GM23338 (cell line): Measurements from ENCODE around the gene PTGIS. TPM values are rescaled to one million over a fixed set of nuclear protein-coding genes. Genes with fewer than 3 reads are reported as not detected.

Experiments used
- ATAC-seq: fragments of 200-7000 bp; cut with Tn5 transposase; 3 replicates; pipeline ENCODE4 v1.9.1; 2020
- DNase-seq: peaks from one replicate; pipeline ENCODE4 v3.0.0-alpha.2; 2015; ENCODE audit warnings: low spot score
- H2AFZ ChIP-seq: fragments of 200-600 bp; sonication (generic); 2 replicates; pipeline ENCODE4 v1.8.0; 2016; ENCODE audit warnings: antibody characterized with exemption, mild to moderate bottlenecking, moderate library complexity
- H3F3A ChIP-seq: fragments of 200-600 bp; sonication (generic); replicated peaks from 2 replicates; pipeline ENCODE4 v1.8.0; 2017; ENCODE audit warnings: antibody characterized with exemption, mixed run types, low read depth
- H3K27ac ChIP-seq: fragments of 200-600 bp; sonication (generic); 2 replicates; pipeline ENCODE4 v1.6.1; 2016; ENCODE audit warnings: low read depth
- H3K27me3 ChIP-seq: fragments of 200-600 bp; sonication (generic); 2 replicates; pipeline ENCODE4 v1.8.0; 2016; ENCODE audit warnings: mild to moderate bottlenecking, mixed run types, moderate library complexity; ENCODE audit not compliant: insufficient read depth
- H3K36me3 ChIP-seq: fragments of 200-600 bp; sonication (generic); 2 replicates; pipeline ENCODE4 v1.8.0; 2016; ENCODE audit warnings: mild to moderate bottlenecking; ENCODE audit not compliant: insufficient read depth
- H3K4me1 ChIP-seq: fragments of 200-600 bp; sonication (generic); 2 replicates; pipeline ENCODE4 v1.8.0; 2016; ENCODE audit warnings: mild to moderate bottlenecking, moderate library complexity; ENCODE audit not compliant: insufficient read depth
- H3K4me2 ChIP-seq: fragments of 200-600 bp; sonication (generic); 2 replicates; pipeline ENCODE4 v1.7.1; 2017; ENCODE audit warnings: mixed run types
- H3K4me3 ChIP-seq: fragments of 200-600 bp; sonication (generic); 2 replicates; pipeline ENCODE4 v1.6.1; 2016; ENCODE audit warnings: mixed run types
- H3K79me2 ChIP-seq: fragments of 200-600 bp; sonication (generic); replicated peaks from 2 replicates; pipeline ENCODE4 v1.8.0; 2017; ENCODE audit warnings: mild to moderate bottlenecking; ENCODE audit not compliant: insufficient read depth
- H3K9me2 ChIP-seq: fragments of 200-600 bp; sonication (generic); 2 replicates; pipeline ENCODE4 v1.8.0; 2017; ENCODE audit not compliant: insufficient read depth
- H4K20me1 ChIP-seq: fragments of 200-600 bp; sonication (generic); replicated peaks from 2 replicates; pipeline ENCODE4 v1.8.0; 2017; ENCODE audit warnings: mild to moderate bottlenecking; ENCODE audit not compliant: insufficient read depth
- H3K27ac Mint-ChIP-seq: 2 replicates; pipeline ENCODE4 v1.8.0; 2020; ENCODE audit warnings: inconsistent platforms, mild to moderate bottlenecking, moderate library complexity, mixed read lengths
- H3K27me3 Mint-ChIP-seq: 3 replicates; pipeline ENCODE4 v1.8.0; 2022; ENCODE audit warnings: low read depth, mild to moderate bottlenecking, moderate library complexity, mixed read lengths, inconsistent platforms; ENCODE audit not compliant: insufficient read depth, poor library complexity
- H3K36me3 Mint-ChIP-seq: 3 replicates; pipeline ENCODE4 v1.8.0; 2021; ENCODE audit warnings: low read depth, mild to moderate bottlenecking, inconsistent platforms, moderate library complexity, mixed read lengths
- H3K4me1 Mint-ChIP-seq: 3 replicates; pipeline ENCODE4 v1.8.0; 2020; ENCODE audit warnings: mild to moderate bottlenecking, inconsistent platforms, mixed read lengths
- H3K4me3 Mint-ChIP-seq: 3 replicates; pipeline ENCODE4 v1.8.0; 2021; ENCODE audit warnings: moderate library complexity, mild to moderate bottlenecking, inconsistent platforms, mixed read lengths
- H3K9me3 Mint-ChIP-seq: 3 replicates; pipeline ENCODE4 v1.8.0; 2020; ENCODE audit warnings: moderate library complexity, mild to moderate bottlenecking, inconsistent platforms, mixed read lengths
- CREB1 ChIP-seq: fragments of 250-450 bp; sonication (Bioruptor Pico); IDR thresholded peaks from 2 replicates; pipeline ENCODE4 v1.5.0; 2020; ENCODE audit warnings: low read depth, mild to moderate bottlenecking, moderate library complexity
- EZH2 ChIP-seq: fragments of 200-600 bp; sonication (generic); IDR thresholded peaks from one replicate; pipeline ENCODE4 v1.8.0; 2017; ENCODE audit warnings: antibody characterized with exemption, mild to moderate bottlenecking, low read depth; ENCODE audit not compliant: unreplicated experiment
- EZH2phosphoT487 ChIP-seq: fragments of 200-600 bp; sonication (generic); IDR thresholded peaks from one replicate; pipeline ENCODE4 v1.8.1; 2018; ENCODE audit warnings: antibody characterized with exemption; ENCODE audit not compliant: unreplicated experiment
- JUNB ChIP-seq: IDR thresholded peaks from one replicate; pipeline ENCODE4 v1.6.1; 2016; ENCODE audit warnings: antibody characterized with exemption; ENCODE audit not compliant: unreplicated experiment
- NANOG ChIP-seq: IDR thresholded peaks from 2 replicates; pipeline ENCODE4 v1.6.1; 2016; ENCODE audit warnings: antibody characterized with exemption, borderline replicate concordance
- POLR2AphosphoS5 ChIP-seq: IDR thresholded peaks from 2 replicates; pipeline ENCODE4 v1.6.1; 2016; ENCODE audit warnings: antibody characterized with exemption, low read depth
- STAT1 ChIP-seq: IDR thresholded peaks from one replicate; pipeline ENCODE4 v1.6.1; 2016; ENCODE audit warnings: antibody characterized with exemption; ENCODE audit not compliant: unreplicated experiment
- ZNF114 ChIP-seq: fragments of 250-450 bp; sonication (Bioruptor Pico); IDR thresholded peaks from 2 replicates; pipeline ENCODE4 v1.5.0; 2020; ENCODE audit warnings: mild to moderate bottlenecking, moderate library complexity
- ZNF331 ChIP-seq: fragments of 250-450 bp; sonication (Bioruptor Pico); IDR thresholded peaks from 2 replicates; pipeline ENCODE4 v1.5.0; 2020; ENCODE audit warnings: low read depth, mild to moderate bottlenecking, moderate library complexity
- polyA plus RNA-seq: library from polyadenylated mRNA; unstranded; fragments of >200 nt; fragmentation: Nextera tagmentation; extraction: Ambion mirVana; gene quantifications from 2 replicates; pipeline ENCODE4 v1.2.1, GENCODE V29; 2016
- total RNA-seq: library from RNA; depleted of rRNA; stranded (reverse); fragments of >200 nt; shearing (Covaris generic); gene quantifications from 2 replicates; pipeline ENCODE4 v1.2.3, GENCODE V29; 2014
- TF ChIP-seq, protein P1 (sequence below), 2 experiments: fragments of 200-600 bp in 1 of 2; sonication (generic) in 1 of 2; conservative IDR thresholded peaks; 2 replicates each; pipeline versions ENCODE4 v1.5.1 to v1.6.1; 2016 to 2017; ENCODE audit warnings: antibody characterized with exemption in 2 of 2, low read depth in 2 of 2, mild to moderate bottlenecking in 2 of 2, moderate library complexity in 1 of 2
- TF ChIP-seq, protein P2 (sequence below): IDR thresholded peaks from one replicate; pipeline ENCODE4 v1.6.1; 2018; ENCODE audit warnings: antibody characterized with exemption; ENCODE audit not compliant: unreplicated experiment
- TF ChIP-seq, protein P3 (sequence below): IDR thresholded peaks from 2 replicates; pipeline ENCODE4 v1.6.1; 2016; ENCODE audit warnings: antibody characterized with exemption
- TF ChIP-seq, protein P4 (sequence below): fragments of 250-450 bp; sonication (Bioruptor Pico); IDR thresholded peaks from 2 replicates; pipeline ENCODE4 v1.5.0; 2020; ENCODE audit warnings: mild to moderate bottlenecking, moderate library complexity

PTGIS gene
- total and polyA plus RNA-seq, 2 experiments from 2014 or later, result 6.6 to 28.7 TPM

DNA sequence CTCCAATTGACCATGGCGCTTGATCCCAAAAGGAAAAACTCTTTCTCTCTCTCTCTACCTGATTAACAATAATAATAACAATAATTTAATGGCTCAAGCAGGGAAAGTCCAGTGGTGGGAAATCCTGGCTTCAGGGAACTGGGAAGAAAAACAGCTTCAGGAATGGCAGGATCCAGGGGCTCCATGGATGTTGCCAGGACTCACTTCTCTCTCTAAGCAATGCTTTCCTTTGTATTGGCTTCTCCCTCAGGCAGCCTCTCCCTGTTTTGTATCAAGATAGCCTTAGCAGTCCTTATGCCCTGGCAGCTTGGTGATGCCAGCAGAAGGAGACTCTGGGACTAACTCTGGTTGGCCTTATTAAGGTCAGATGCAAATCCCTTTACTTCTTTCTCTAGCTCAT, 13.5 kb upstream of the PTGIS start:
- ATAC-seq, result no peak
- no peak overlapping the region for H3K27ac Mint-ChIP-seq
- no peak overlapping the region for H3K4me2 ChIP-seq

More for the DNA sequence above, 13.5 kb upstream of the PTGIS start:
- Histone ChIP-seq H3K36me3 (no peaks in the 10 kb centered on the region), H3K79me2 (no peaks in the 10 kb centered on the region), H3K4me1 (peaks cover 9% of the 10 kb centered on the region), H3K27me3 (no peaks in the 10 kb centered on the region), H3K27ac (no peak overlapping the region), H3K4me3 (no peak overlapping the region), H3F3A (no peaks in the 10 kb centered on the region; the same call in 1 of the 2 replicates), H2AFZ (no peak overlapping the region), H3K9me2 (no peaks in the 10 kb centered on the region), H4K20me1 (no peaks in the 10 kb centered on the region)
- peaks cover 4% of the 10 kb centered on the region for H3K27me3 Mint-ChIP-seq
- H3K36me3 Mint-ChIP-seq, result no peaks in the 10 kb centered on the region
- H3K4me1 Mint-ChIP-seq, result peaks cover 11% of the 10 kb centered on the region; the same call in 2 of the 3 replicates
- no peak for DNase-seq
- TF ChIP-seq POLR2AphosphoS5 (no peak), ZNF331 (no peak), NANOG (no peak), STAT1 (no peak), JUNB (no peak), EZH2phosphoT487 (no peak), CREB1 (no peak), ZNF114 (CRISPR knock-in tag) (no peak), EZH2 (no peak)
- TF ChIP-seq, protein P1, sequence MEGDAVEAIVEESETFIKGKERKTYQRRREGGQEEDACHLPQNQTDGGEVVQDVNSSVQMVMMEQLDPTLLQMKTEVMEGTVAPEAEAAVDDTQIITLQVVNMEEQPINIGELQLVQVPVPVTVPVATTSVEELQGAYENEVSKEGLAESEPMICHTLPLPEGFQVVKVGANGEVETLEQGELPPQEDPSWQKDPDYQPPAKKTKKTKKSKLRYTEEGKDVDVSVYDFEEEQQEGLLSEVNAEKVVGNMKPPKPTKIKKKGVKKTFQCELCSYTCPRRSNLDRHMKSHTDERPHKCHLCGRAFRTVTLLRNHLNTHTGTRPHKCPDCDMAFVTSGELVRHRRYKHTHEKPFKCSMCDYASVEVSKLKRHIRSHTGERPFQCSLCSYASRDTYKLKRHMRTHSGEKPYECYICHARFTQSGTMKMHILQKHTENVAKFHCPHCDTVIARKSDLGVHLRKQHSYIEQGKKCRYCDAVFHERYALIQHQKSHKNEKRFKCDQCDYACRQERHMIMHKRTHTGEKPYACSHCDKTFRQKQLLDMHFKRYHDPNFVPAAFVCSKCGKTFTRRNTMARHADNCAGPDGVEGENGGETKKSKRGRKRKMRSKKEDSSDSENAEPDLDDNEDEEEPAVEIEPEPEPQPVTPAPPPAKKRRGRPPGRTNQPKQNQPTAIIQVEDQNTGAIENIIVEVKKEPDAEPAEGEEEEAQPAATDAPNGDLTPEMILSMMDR (conservative IDR thresholded peaks at IDR 0.05; ENCODE audit: low read depth in 2 of 2), result no peak
- TF ChIP-seq, protein P2, sequence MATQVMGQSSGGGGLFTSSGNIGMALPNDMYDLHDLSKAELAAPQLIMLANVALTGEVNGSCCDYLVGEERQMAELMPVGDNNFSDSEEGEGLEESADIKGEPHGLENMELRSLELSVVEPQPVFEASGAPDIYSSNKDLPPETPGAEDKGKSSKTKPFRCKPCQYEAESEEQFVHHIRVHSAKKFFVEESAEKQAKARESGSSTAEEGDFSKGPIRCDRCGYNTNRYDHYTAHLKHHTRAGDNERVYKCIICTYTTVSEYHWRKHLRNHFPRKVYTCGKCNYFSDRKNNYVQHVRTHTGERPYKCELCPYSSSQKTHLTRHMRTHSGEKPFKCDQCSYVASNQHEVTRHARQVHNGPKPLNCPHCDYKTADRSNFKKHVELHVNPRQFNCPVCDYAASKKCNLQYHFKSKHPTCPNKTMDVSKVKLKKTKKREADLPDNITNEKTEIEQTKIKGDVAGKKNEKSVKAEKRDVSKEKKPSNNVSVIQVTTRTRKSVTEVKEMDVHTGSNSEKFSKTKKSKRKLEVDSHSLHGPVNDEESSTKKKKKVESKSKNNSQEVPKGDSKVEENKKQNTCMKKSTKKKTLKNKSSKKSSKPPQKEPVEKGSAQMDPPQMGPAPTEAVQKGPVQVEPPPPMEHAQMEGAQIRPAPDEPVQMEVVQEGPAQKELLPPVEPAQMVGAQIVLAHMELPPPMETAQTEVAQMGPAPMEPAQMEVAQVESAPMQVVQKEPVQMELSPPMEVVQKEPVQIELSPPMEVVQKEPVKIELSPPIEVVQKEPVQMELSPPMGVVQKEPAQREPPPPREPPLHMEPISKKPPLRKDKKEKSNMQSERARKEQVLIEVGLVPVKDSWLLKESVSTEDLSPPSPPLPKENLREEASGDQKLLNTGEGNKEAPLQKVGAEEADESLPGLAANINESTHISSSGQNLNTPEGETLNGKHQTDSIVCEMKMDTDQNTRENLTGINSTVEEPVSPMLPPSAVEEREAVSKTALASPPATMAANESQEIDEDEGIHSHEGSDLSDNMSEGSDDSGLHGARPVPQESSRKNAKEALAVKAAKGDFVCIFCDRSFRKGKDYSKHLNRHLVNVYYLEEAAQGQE, result no peak
- TF ChIP-seq, protein P3, sequence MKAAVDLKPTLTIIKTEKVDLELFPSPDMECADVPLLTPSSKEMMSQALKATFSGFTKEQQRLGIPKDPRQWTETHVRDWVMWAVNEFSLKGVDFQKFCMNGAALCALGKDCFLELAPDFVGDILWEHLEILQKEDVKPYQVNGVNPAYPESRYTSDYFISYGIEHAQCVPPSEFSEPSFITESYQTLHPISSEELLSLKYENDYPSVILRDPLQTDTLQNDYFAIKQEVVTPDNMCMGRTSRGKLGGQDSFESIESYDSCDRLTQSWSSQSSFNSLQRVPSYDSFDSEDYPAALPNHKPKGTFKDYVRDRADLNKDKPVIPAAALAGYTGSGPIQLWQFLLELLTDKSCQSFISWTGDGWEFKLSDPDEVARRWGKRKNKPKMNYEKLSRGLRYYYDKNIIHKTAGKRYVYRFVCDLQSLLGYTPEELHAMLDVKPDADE, result no peak
- TF ChIP-seq, protein P4, sequence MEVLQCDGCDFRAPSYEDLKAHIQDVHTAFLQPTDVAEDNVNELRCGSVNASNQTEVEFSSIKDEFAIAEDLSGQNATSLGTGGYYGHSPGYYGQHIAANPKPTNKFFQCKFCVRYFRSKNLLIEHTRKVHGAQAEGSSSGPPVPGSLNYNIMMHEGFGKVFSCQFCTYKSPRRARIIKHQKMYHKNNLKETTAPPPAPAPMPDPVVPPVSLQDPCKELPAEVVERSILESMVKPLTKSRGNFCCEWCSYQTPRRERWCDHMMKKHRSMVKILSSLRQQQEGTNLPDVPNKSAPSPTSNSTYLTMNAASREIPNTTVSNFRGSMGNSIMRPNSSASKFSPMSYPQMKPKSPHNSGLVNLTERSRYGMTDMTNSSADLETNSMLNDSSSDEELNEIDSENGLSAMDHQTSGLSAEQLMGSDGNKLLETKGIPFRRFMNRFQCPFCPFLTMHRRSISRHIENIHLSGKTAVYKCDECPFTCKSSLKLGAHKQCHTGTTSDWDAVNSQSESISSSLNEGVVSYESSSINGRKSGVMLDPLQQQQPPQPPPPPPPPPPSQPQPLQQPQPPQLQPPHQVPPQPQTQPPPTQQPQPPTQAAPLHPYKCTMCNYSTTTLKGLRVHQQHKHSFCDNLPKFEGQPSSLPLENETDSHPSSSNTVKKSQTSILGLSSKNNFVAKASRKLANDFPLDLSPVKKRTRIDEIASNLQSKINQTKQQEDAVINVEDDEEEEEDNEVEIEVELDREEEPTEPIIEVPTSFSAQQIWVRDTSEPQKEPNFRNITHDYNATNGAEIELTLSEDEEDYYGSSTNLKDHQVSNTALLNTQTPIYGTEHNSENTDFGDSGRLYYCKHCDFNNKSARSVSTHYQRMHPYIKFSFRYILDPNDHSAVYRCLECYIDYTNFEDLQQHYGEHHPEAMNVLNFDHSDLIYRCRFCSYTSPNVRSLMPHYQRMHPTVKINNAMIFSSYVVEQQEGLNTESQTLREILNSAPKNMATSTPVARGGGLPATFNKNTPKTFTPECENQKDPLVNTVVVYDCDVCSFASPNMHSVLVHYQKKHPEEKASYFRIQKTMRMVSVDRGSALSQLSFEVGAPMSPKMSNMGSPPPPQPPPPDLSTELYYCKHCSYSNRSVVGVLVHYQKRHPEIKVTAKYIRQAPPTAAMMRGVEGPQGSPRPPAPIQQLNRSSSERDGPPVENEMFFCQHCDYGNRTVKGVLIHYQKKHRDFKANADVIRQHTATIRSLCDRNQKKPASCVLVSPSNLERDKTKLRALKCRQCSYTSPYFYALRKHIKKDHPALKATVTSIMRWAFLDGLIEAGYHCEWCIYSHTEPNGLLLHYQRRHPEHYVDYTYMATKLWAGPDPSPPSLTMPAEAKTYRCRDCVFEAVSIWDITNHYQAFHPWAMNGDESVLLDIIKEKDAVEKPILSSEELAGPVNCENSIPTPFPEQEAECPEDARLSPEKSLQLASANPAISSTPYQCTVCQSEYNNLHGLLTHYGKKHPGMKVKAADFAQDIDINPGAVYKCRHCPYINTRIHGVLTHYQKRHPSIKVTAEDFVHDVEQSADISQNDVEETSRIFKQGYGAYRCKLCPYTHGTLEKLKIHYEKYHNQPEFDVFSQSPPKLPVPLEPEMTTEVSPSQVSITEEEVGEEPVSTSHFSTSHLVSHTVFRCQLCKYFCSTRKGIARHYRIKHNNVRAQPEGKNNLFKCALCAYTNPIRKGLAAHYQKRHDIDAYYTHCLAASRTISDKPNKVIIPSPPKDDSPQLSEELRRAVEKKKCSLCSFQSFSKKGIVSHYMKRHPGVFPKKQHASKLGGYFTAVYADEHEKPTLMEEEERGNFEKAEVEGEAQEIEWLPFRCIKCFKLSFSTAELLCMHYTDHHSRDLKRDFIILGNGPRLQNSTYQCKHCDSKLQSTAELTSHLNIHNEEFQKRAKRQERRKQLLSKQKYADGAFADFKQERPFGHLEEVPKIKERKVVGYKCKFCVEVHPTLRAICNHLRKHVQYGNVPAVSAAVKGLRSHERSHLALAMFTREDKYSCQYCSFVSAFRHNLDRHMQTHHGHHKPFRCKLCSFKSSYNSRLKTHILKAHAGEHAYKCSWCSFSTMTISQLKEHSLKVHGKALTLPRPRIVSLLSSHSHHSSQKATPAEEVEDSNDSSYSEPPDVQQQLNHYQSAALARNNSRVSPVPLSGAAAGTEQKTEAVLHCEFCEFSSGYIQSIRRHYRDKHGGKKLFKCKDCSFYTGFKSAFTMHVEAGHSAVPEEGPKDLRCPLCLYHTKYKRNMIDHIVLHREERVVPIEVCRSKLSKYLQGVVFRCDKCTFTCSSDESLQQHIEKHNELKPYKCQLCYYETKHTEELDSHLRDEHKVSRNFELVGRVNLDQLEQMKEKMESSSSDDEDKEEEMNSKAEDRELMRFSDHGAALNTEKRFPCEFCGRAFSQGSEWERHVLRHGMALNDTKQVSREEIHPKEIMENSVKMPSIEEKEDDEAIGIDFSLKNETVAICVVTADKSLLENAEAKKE (CRISPR knock-in tag), result no peak
- H3K9me3 Mint-ChIP-seq, result peaks cover 7% of the 10 kb centered on the region
- H3K4me3 Mint-ChIP-seq, result no peak overlapping the region
